ENCODE results near the gene SLC12A8.

- TF ChIP-seq TAF1 (IDR thresholded peaks at IDR 0.05; ENCODE audit: low read depth, low read length) = no peak
- TF ChIP-seq POLR2A (IDR thresholded peaks at IDR 0.05; ENCODE audit: low read depth, low read length) = no peak
These were observed 150.9 kb downstream of the SLC12A8 start for GRCh38 chr3:125061646-125062045.

Data from GM12891 (cell line).